Neural progenitor cell (in vitro differentiated cells): ENCODE data around the gene OR2C1. TPM values are rescaled to one million over a fixed set of nuclear protein-coding genes. Genes with fewer than 3 reads are reported as not detected.
A peak's percentile ranks its signal among the peaks of the same experiment; 100 is the strongest.

Experiments used
- DNase-seq: peaks from one replicate; pipeline ENCODE4 v3.0.0-alpha.2; 2016; ENCODE audit warnings: low spot score
- H2AFZ ChIP-seq: fragments of 200-600 bp; sonication (generic); replicated peaks from 2 replicates; pipeline ENCODE4 v1.6.1; 2016; ENCODE audit warnings: antibody characterized with exemption
- H3F3A ChIP-seq: fragments of 200-600 bp; sonication (generic); 2 replicates; pipeline ENCODE4 v1.6.1; 2016; ENCODE audit warnings: antibody characterized with exemption, low read depth
- H3K27ac ChIP-seq: fragments of 200-600 bp; sonication (generic); 2 replicates; pipeline ENCODE4 v1.5.1; 2016; ENCODE audit warnings: mild to moderate bottlenecking
- H3K27me3 ChIP-seq: fragments of 200-600 bp; sonication (generic); 2 replicates; pipeline ENCODE4 v1.6.1; 2016; ENCODE audit warnings: mild to moderate bottlenecking, moderate library complexity
- H3K36me3 ChIP-seq: fragments of 200-600 bp; sonication (generic); 2 replicates; pipeline ENCODE4 v1.5.1; 2016
- H3K4me1 ChIP-seq: fragments of 200-600 bp; sonication (generic); 2 replicates; pipeline ENCODE4 v1.6.1; 2016; ENCODE audit warnings: mixed run types
- H3K4me2 ChIP-seq: fragments of 200-600 bp; sonication (generic); 2 replicates; pipeline ENCODE4 v1.6.1; 2016
- H3K4me3 ChIP-seq: fragments of 200-600 bp; sonication (generic); 2 replicates; pipeline ENCODE4 v1.5.1; 2016
- H3K79me2 ChIP-seq: fragments of 200-600 bp; sonication (generic); 2 replicates; pipeline ENCODE4 v1.6.1; 2016; ENCODE audit warnings: low read depth
- H3K9ac ChIP-seq: fragments of 200-600 bp; sonication (generic); 2 replicates; pipeline ENCODE4 v1.6.1; 2016
- H3K9me3 ChIP-seq: fragments of 200-600 bp; sonication (generic); 2 replicates; pipeline ENCODE4 v1.5.1; 2016; ENCODE audit warnings: low read depth
- H4K20me1 ChIP-seq: fragments of 200-600 bp; sonication (generic); 2 replicates; pipeline ENCODE4 v1.6.1; 2016; ENCODE audit warnings: low read depth
- H3K27ac Mint-ChIP-seq: 3 replicates; pipeline ENCODE4 v1.8.0; 2021; ENCODE audit warnings: mixed read lengths
- H3K27me3 Mint-ChIP-seq: 2 replicates; pipeline ENCODE4 v1.8.0; 2022; ENCODE audit warnings: low read depth, mild to moderate bottlenecking, inconsistent platforms, moderate library complexity, mixed read lengths; ENCODE audit not compliant: insufficient read depth
- H3K36me3 Mint-ChIP-seq: 3 replicates; pipeline ENCODE4 v1.8.0; 2021; ENCODE audit warnings: mixed read lengths
- H3K4me1 Mint-ChIP-seq: 3 replicates; pipeline ENCODE4 v1.8.0; 2021; ENCODE audit warnings: mixed read lengths
- H3K4me3 Mint-ChIP-seq: 3 replicates; pipeline ENCODE4 v1.8.0; 2021; ENCODE audit warnings: mild to moderate bottlenecking, moderate library complexity, mixed read lengths
- H3K9me3 Mint-ChIP-seq: 3 replicates; pipeline ENCODE4 v1.8.0; 2020; ENCODE audit warnings: mixed read lengths
- EZH2 ChIP-seq: fragments of 200-600 bp; sonication (generic); IDR thresholded peaks from 2 replicates; pipeline ENCODE4 v1.6.1; 2017; ENCODE audit warnings: antibody characterized with exemption, mild to moderate bottlenecking, moderate library complexity
- EZH2phosphoT487 ChIP-seq: fragments of 200-600 bp; sonication (generic); IDR thresholded peaks from 2 replicates; pipeline ENCODE4 v1.6.1; 2017; ENCODE audit warnings: antibody characterized with exemption
- total RNA-seq: library from RNA; depleted of rRNA; stranded (reverse); fragments of >200 nt; gene quantifications from 2 replicates; pipeline ENCODE4 v1.2.3, GENCODE V29; 2015; ENCODE audit warnings: low replicate concordance
- TF ChIP-seq, protein P1 (sequence below): fragments of 200-600 bp; sonication (generic); IDR thresholded peaks from 2 replicates; pipeline ENCODE4 v1.5.1; 2017; ENCODE audit warnings: antibody characterized with exemption, mild to moderate bottlenecking

The OR2C1 gene
- total RNA-seq, 1 donor from 2014 or later, result not detected

DNA sequence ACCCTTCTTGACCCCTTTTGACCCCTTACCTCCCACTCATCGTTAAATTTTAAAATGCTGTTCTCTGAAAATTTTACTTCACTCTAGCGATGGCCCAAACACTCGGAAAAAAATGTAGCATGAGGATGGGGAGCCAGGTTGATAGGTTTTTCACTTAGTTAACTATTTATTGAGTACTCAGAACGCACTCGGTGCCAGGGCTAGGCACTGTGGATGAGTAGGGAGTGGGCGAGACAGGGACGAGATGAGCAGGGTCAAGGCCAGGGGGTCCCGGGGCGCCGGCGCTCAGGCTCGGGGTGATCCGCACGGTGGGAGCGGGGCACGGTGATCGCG, 44.7 kb downstream of the OR2C1 start:
- Histone ChIP-seq H3K9ac (peak overlapping the region; percentile 53), H3K4me3 (peak overlapping the region; percentile 91), H3K27ac (no peak overlapping the region), H3K4me2 (peak overlapping the region; percentile 78), H3K9me3 (no peaks in the 10 kb centered on the region), H3F3A (peaks cover 17% of the 10 kb centered on the region), H3K4me1 (no peaks in the 10 kb centered on the region), H2AFZ (peak overlapping the region; percentile 71), H4K20me1 (no peaks in the 10 kb centered on the region), H3K36me3 (peaks cover 19% of the 10 kb centered on the region), H3K79me2 (peaks cover 42% of the 10 kb centered on the region), H3K27me3 (no peaks in the 10 kb centered on the region)
- Mint-ChIP-seq H3K9me3 (peaks cover 43% of the 10 kb centered on the region), H3K36me3 (peaks cover 62% of the 10 kb centered on the region), H3K27me3 (peaks cover 7% of the 10 kb centered on the region), H3K4me3 (peak overlapping the region; percentile 95), H3K4me1 (peaks cover 11% of the 10 kb centered on the region), H3K27ac (peak overlapping the region; percentile 87)
- DNase-seq, result no peak
- TF ChIP-seq, protein P1, sequence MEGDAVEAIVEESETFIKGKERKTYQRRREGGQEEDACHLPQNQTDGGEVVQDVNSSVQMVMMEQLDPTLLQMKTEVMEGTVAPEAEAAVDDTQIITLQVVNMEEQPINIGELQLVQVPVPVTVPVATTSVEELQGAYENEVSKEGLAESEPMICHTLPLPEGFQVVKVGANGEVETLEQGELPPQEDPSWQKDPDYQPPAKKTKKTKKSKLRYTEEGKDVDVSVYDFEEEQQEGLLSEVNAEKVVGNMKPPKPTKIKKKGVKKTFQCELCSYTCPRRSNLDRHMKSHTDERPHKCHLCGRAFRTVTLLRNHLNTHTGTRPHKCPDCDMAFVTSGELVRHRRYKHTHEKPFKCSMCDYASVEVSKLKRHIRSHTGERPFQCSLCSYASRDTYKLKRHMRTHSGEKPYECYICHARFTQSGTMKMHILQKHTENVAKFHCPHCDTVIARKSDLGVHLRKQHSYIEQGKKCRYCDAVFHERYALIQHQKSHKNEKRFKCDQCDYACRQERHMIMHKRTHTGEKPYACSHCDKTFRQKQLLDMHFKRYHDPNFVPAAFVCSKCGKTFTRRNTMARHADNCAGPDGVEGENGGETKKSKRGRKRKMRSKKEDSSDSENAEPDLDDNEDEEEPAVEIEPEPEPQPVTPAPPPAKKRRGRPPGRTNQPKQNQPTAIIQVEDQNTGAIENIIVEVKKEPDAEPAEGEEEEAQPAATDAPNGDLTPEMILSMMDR, result no peak
- no peak for TF ChIP-seq EZH2
- TF ChIP-seq EZH2phosphoT487, result no peak

DNA sequence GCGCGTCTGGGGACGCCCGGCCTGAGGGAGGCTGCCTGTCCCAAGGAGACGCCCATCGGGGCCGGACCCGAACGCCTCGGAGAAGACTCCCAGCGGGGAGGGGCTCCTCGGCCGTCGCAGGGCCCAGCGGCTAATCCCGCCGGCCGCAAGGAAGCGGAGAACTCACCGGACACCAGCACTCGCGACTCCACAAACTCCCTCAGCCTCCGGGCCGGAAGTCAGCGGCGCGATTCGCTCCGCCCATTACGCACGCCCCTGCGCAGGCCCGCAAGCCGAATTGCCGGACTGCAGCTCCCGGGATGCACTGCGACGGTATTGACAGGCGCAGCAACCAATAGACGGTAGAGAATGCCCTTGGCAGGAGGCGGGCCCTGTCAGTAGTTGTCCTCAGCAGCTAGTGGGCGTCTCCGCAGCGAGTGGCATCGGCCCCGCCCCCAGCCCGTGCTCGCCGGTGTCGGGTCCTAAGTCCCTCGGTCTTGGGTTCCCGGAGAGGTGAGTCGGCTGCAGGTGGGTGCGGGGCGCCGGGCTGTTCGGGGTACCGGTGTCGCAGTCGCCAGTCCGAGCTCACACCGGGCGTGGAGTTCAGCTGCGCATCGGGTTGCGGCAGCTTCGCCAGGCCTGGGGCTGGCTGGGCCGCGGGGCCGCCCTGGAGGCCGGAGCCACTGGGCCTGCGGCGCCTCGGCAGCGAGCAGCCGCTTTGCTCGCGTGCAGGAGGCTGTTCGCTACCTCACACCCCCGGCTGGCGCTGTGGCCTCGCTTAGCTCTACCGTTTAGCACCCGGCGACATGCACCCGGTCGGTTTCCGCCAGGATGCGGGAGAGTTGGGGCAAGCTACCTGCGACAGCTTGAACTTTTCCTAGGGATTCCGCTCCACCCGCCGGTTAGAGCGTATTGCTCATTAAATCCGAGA, 45.3 kb downstream of the OR2C1 start, which contains the start of the genes ZNF174 and ZSCAN32:
ZNF174 (plus strand) TSS at position 437 of the 910 bp plus-strand sequence. CDS start 790 bp downstream, outside the sequence.
ZSCAN32 (minus strand) TSS at position 226 of the 910 bp plus-strand sequence. CDS start 3,447 bp downstream, outside the sequence.
- Mint-ChIP-seq H3K27ac (peak within 1 kb of the TSS; percentile 90), H3K36me3 (peaks cover 61% of the 10 kb centered on the region), H3K27me3 (peaks cover 7% of the 10 kb centered on the region), H3K4me3 (peak within 1 kb of the TSS; percentile 95), H3K9me3 (peaks cover 47% of the 10 kb centered on the region), H3K4me1 (peaks cover 11% of the 10 kb centered on the region)
- Histone ChIP-seq H3K4me1 (no peaks in the 10 kb centered on the region), H3K4me2 (peak within 1 kb of the TSS; percentile 86), H3K36me3 (peaks cover 25% of the 10 kb centered on the region), H3K27me3 (no peaks in the 10 kb centered on the region), H3K79me2 (peaks cover 42% of the 10 kb centered on the region), H3K9me3 (peaks cover under 1% of the 10 kb centered on the region), H3K27ac (no peak within 1 kb of the TSS), H4K20me1 (no peaks in the 10 kb centered on the region), H3K4me3 (peak within 1 kb of the TSS; percentile 91), H3K9ac (peak within 1 kb of the TSS; percentile 53), H3F3A (peaks cover 17% of the 10 kb centered on the region), H2AFZ (peak within 1 kb of the TSS; percentile 71)
- DNase-seq, result peak; percentile 99
- TF ChIP-seq, protein P1, result no peak
- no peak for TF ChIP-seq EZH2phosphoT487
- TF ChIP-seq EZH2, result no peak

GRCh38 chr16:3401719-3402397, 46.2 kb downstream of the OR2C1 start:
- peaks cover 42% of the 10 kb centered on the region for H3K79me2 ChIP-seq
- no peaks in the 10 kb centered on the region for H3K27me3 ChIP-seq
- no peak overlapping the region for H3K27ac ChIP-seq
- Mint-ChIP-seq H3K36me3 (peaks cover 61% of the 10 kb centered on the region), H3K27me3 (peaks cover 7% of the 10 kb centered on the region), H3K4me3 (peak overlapping the region; percentile 95), H3K4me1 (peaks cover 11% of the 10 kb centered on the region), H3K27ac (peak overlapping the region; percentile 90), H3K9me3 (peaks cover 49% of the 10 kb centered on the region)
- peaks cover 33% of the 10 kb centered on the region for H3K36me3 ChIP-seq
- peak overlapping the region; percentile 91 for H3K4me3 ChIP-seq
- peak overlapping the region; percentile 86 for H3K4me2 ChIP-seq
- TF ChIP-seq EZH2phosphoT487 (no peak), EZH2 (no peak)
- TF ChIP-seq, protein P1, result no peak
- H3F3A ChIP-seq, result peaks cover 17% of the 10 kb centered on the region
- H2AFZ ChIP-seq, result peak overlapping the region; percentile 66
- H3K9me3 ChIP-seq, result peaks cover 9% of the 10 kb centered on the region
- H4K20me1 ChIP-seq, result no peaks in the 10 kb centered on the region
- no peaks in the 10 kb centered on the region for H3K4me1 ChIP-seq
- peak; percentile 50 for DNase-seq
- H3K9ac ChIP-seq, result peak overlapping the region; percentile 40

Other genes starting within 250 kb of the OR2C1 start
- 5.4 and 19.6 TPM in 2 replicates for gene ZNF205, start 243.3 kb upstream of the OR2C1 start, total RNA-seq
- 1.3 and 4.0 TPM in 2 replicates for gene ZNF213, start 220.9 kb upstream of the OR2C1 start, total RNA-seq
- not detected in 2 replicates for gene OR1F1, start 167.7 kb upstream of the OR2C1 start, total RNA-seq
- gene ZNF200, start 120.7 kb upstream of the OR2C1 start, total RNA-seq, result 9.4 and 10.1 TPM in 2 replicates
- gene MEFV, start 99.3 kb upstream of the OR2C1 start, total RNA-seq, result not detected in 2 replicates
- gene ZNF263, start 72.4 kb upstream of the OR2C1 start, total RNA-seq, result 30.1 and 40.8 TPM in 2 replicates
- gene TIGD7, start 50.5 kb upstream of the OR2C1 start, total RNA-seq, result 6.6 and 10.6 TPM in 2 replicates
- gene ZNF75A, start 50.4 kb upstream of the OR2C1 start, total RNA-seq, result 30.4 and 36.3 TPM in 2 replicates
- gene ZSCAN32, start 45.1 kb downstream of the OR2C1 start, total RNA-seq, result 15.8 and 19.3 TPM in 2 replicates
- 9.9 and 17.8 TPM in 2 replicates for gene ZNF174, start 45.3 kb downstream of the OR2C1 start, total RNA-seq
- 1.4 and 2.2 TPM in 2 replicates for gene ZNF597, start 87.6 kb downstream of the OR2C1 start, total RNA-seq
- gene NAA60, start 87.8 kb downstream of the OR2C1 start, total RNA-seq, result 14.8 and 21.3 TPM in 2 replicates
- not detected in 2 replicates for gene C16orf90, start 139.6 kb downstream of the OR2C1 start, total RNA-seq
- gene CLUAP1, start 145.1 kb downstream of the OR2C1 start, total RNA-seq, result 26.7 and 40.8 TPM in 2 replicates
- gene NLRC3, start 221.5 kb downstream of the OR2C1 start, total RNA-seq, result 0.25 TPM in 1 of 2 replicates, not detected in the other